Skin epidermis (tissue), 12 donors: ENCODE measurements around the gene DPF1.

Experiments used
- H3K27ac ChIP-seq, 21 experiments: fragments of 200-600 bp; sonication (generic) in 11 of 21; one replicate each; pipeline ENCODE4 v1.5.0; 2020; ENCODE audit warnings: mild to moderate bottlenecking in 3 of 21, inconsistent platforms in 2 of 21, moderate library complexity in 2 of 21
- H3K4me3 ChIP-seq, 7 experiments: fragments of 200-600 bp; sonication (generic) in 2 of 7; one replicate each; pipeline ENCODE4 v1.5.0; 2020; ENCODE audit warnings: inconsistent platforms in 2 of 7, mild to moderate bottlenecking in 2 of 7, moderate library complexity in 1 of 7

The DPF1 gene

GRCh38 chr19:38175422-38175821 lies 48.6 kb downstream of the DPF1 start:
- Histone ChIP-seq H3K4me3 (no peak overlapping the region), H3K27ac (no peak overlapping the region)

GRCh38 chr19:38173291-38174041 lies 50.6 kb downstream of the DPF1 start:
- no peak overlapping the region for H3K4me3 ChIP-seq
- H3K27ac ChIP-seq, result peak overlapping the region in 18 of 21 experiments; percentile 41 to 86 (median 76)

- H3K27ac ChIP-seq, result peak overlapping the region in 4 of 21 experiments; percentile 28 to 44 (median 35)
- no peak overlapping the region for H3K4me3 ChIP-seq
Measured at GRCh38 chr19:38172001-38172400, 52.0 kb downstream of the DPF1 start.

- H3K4me3 ChIP-seq, result no peak overlapping the region
- H3K27ac ChIP-seq, result no peak overlapping the region
Measured at GRCh38 chr19:38170334-38170733, 53.7 kb downstream of the DPF1 start.

GRCh38 chr19:38168637-38169036 lies 55.4 kb downstream of the DPF1 start:
- H3K27ac ChIP-seq, result no peak overlapping the region
- no peak overlapping the region for H3K4me3 ChIP-seq

GRCh38 chr19:38165335-38165734 lies 58.7 kb downstream of the DPF1 start:
- H3K4me3 ChIP-seq, result no peak overlapping the region
- H3K27ac ChIP-seq, result no peak overlapping the region

- no peak overlapping the region for H3K4me3 ChIP-seq
- H3K27ac ChIP-seq, result no peak overlapping the region
Measured at GRCh38 chr19:38164526-38164925, 59.5 kb downstream of the DPF1 start.

GRCh38 chr19:38163419-38164290 lies 60.4 kb downstream of the DPF1 start:
- Histone ChIP-seq H3K27ac (no peak overlapping the region), H3K4me3 (no peak overlapping the region)

GRCh38 chr19:38162632-38163031 lies 61.4 kb downstream of the DPF1 start:
- H3K27ac ChIP-seq, result peak overlapping the region in 1 of 21 experiments; percentile 50
- H3K4me3 ChIP-seq, result no peak overlapping the region

- Histone ChIP-seq H3K27ac (peak overlapping the region in 1 of 21 experiments; percentile 54), H3K4me3 (no peak overlapping the region)
Measured at GRCh38 chr19:38162094-38162493, 61.9 kb downstream of the DPF1 start.
